ENCODE data around the gene VSTM4.

DNA sequence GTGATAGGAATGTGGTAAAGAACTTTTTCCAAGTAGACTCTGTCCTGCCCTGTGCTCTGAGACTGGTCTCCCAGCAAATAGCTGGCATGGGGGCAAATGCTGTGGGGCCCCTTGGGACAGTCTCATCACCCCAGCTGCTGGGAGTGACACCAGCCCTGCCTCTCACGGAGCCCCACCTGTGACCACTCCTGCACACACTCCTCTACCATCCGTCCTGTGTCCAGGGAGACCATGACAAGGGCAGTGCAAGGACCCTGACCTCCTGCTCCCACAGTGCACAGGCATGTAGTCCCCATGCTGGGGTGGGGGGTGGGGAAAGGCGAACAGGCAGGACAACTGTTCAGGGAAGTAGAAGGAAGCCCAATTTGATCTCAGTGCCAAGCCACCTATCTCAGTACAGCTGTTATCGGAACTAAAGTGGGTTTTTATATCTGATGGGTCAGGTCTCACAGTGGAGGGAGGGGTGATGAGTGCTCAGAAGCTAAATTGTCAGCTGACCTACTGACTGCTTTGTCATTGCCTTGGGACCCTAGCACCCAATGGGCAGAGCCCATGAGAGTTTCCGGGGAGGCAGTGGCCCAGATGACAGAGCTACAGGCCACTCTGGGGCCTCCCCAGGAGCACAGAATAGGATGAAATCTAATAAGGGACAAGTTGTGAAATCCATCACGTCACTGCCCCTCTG is 24.5 kb downstream of the VSTM4 start:
- TF ChIP-seq, protein P1, sequence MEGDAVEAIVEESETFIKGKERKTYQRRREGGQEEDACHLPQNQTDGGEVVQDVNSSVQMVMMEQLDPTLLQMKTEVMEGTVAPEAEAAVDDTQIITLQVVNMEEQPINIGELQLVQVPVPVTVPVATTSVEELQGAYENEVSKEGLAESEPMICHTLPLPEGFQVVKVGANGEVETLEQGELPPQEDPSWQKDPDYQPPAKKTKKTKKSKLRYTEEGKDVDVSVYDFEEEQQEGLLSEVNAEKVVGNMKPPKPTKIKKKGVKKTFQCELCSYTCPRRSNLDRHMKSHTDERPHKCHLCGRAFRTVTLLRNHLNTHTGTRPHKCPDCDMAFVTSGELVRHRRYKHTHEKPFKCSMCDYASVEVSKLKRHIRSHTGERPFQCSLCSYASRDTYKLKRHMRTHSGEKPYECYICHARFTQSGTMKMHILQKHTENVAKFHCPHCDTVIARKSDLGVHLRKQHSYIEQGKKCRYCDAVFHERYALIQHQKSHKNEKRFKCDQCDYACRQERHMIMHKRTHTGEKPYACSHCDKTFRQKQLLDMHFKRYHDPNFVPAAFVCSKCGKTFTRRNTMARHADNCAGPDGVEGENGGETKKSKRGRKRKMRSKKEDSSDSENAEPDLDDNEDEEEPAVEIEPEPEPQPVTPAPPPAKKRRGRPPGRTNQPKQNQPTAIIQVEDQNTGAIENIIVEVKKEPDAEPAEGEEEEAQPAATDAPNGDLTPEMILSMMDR (optimal IDR thresholded peaks at IDR 0.05 in 1 of 3, IDR thresholded peaks at IDR 0.05 in 1 of 3, conservative IDR thresholded peaks at IDR 0.05 in 1 of 3; ENCODE audit: extremely low read depth in 1 of 3, insufficient read depth in 2 of 3, low read length in 3 of 3), result no peak
- TF ChIP-seq EZH2 (IDR thresholded peaks at IDR 0.05; ENCODE audit: low read length), result no peak
